ENCODE results near the gene KIAA0232. TPM values are rescaled to one million over a fixed set of nuclear protein-coding genes. Genes with fewer than 3 reads are reported as not detected.
"Not testable (repeated sequence)": the region's sequence is repeated elsewhere in the genome, so short reads cannot be mapped to it uniquely, and the experiment has no call there.

KIAA0232 gene
- total and polyA plus RNA-seq, 4 donors: 8.9 to 34.4 (median 18.5) TPM

GRCh38 chr4:6910960-6911874, 128.7 kb downstream of the KIAA0232 start:
- 56% methylated on average over 15 of the region's 15 CpGs for WGBS

GRCh38 chr4:6911917-6912316, 129.4 kb downstream of the KIAA0232 start:
- not testable (repeated sequence) for H3K9ac ChIP-seq (ENCODE audit: low read depth in 1 of 2, low read length in 2 of 2); H3K9me3 ChIP-seq (ENCODE audit: control insufficient read depth in 4 of 4, low read length in 3 of 4); DNase-seq (ENCODE audit: low spot score); H3K27me3 ChIP-seq (ENCODE audit: control insufficient read depth in 4 of 4, insufficient read depth in 4 of 4, low read length in 3 of 4); H3K4me3 ChIP-seq (ENCODE audit: low read depth in 1 of 3, low read length in 3 of 3); H3K36me3 ChIP-seq (ENCODE audit: control insufficient read depth in 4 of 4, insufficient read depth in 3 of 4, low read depth in 1 of 4, low read length in 3 of 4)
- peak overlapping the region in 1 of 2 donors; percentile 95 for H3K27ac ChIP-seq (ENCODE audit: low read depth in 1 of 2, low read length in 2 of 2)
- WGBS: 81% methylated on average over 10 of the region's 10 CpGs
- peaks cover 6 to 62% (median 42%) of the 10 kb centered on the region in 4 donors for H3K4me1 ChIP-seq (ENCODE audit: control insufficient read depth in 4 of 4, insufficient read depth in 4 of 4, low read length in 3 of 4)

More at GRCh38 chr4:6910960-6911874, 128.7 kb downstream of the KIAA0232 start:
- no peak for DNase-seq (ENCODE audit: low spot score)
- Histone ChIP-seq H3K27ac (ENCODE audit: low read depth in 1 of 2, low read length in 2 of 2) (peak overlapping the region; percentile 95 to 97), H3K9me3 (ENCODE audit: control insufficient read depth in 4 of 4, low read length in 3 of 4) (no peaks in the 10 kb centered on the region), H3K27me3 (ENCODE audit: control insufficient read depth in 4 of 4, insufficient read depth in 4 of 4, low read length in 3 of 4) (no peaks in the 10 kb centered on the region), H3K36me3 (ENCODE audit: control insufficient read depth in 4 of 4, insufficient read depth in 3 of 4, low read depth in 1 of 4, low read length in 3 of 4) (no peaks in the 10 kb centered on the region), H3K4me1 (ENCODE audit: control insufficient read depth in 4 of 4, insufficient read depth in 4 of 4, low read length in 3 of 4) (peaks cover 4 to 58% (median 38%) of the 10 kb centered on the region in 4 donors), H3K9ac (ENCODE audit: low read depth in 1 of 2, low read length in 2 of 2) (peak overlapping the region; percentile 71 to 75), H3K4me3 (ENCODE audit: low read depth in 1 of 3, low read length in 3 of 3) (peak overlapping the region; percentile 77 to 88 (median 85))
- TF ChIP-seq, protein P1, sequence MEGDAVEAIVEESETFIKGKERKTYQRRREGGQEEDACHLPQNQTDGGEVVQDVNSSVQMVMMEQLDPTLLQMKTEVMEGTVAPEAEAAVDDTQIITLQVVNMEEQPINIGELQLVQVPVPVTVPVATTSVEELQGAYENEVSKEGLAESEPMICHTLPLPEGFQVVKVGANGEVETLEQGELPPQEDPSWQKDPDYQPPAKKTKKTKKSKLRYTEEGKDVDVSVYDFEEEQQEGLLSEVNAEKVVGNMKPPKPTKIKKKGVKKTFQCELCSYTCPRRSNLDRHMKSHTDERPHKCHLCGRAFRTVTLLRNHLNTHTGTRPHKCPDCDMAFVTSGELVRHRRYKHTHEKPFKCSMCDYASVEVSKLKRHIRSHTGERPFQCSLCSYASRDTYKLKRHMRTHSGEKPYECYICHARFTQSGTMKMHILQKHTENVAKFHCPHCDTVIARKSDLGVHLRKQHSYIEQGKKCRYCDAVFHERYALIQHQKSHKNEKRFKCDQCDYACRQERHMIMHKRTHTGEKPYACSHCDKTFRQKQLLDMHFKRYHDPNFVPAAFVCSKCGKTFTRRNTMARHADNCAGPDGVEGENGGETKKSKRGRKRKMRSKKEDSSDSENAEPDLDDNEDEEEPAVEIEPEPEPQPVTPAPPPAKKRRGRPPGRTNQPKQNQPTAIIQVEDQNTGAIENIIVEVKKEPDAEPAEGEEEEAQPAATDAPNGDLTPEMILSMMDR (IDR thresholded peaks at IDR 0.05; ENCODE audit: low read depth, low read length, missing input control): no peak
- peak in 1 of 2 donors; percentile 24 for TF ChIP-seq HNF4A (conservative IDR thresholded peaks at IDR 0.05)
- TF ChIP-seq YY1 (IDR thresholded peaks at IDR 0.05): peak; percentile 8

- Histone ChIP-seq H3K9ac (ENCODE audit: low read depth in 1 of 2, low read length in 2 of 2) (peak overlapping the region in 1 of 2 donors; percentile 48), H3K4me1 (ENCODE audit: control insufficient read depth in 4 of 4, insufficient read depth in 4 of 4, low read length in 3 of 4) (peaks cover 9 to 66% (median 46%) of the 10 kb centered on the region in 4 donors), H3K4me3 (ENCODE audit: low read depth in 1 of 3, low read length in 3 of 3) (no peak overlapping the region), H3K27ac (ENCODE audit: low read depth in 1 of 2, low read length in 2 of 2) (peak overlapping the region; percentile 14 to 51), H3K36me3 (ENCODE audit: control insufficient read depth in 4 of 4, insufficient read depth in 3 of 4, low read depth in 1 of 4, low read length in 3 of 4) (no peaks in the 10 kb centered on the region), H3K27me3 (ENCODE audit: control insufficient read depth in 4 of 4, insufficient read depth in 4 of 4, low read length in 3 of 4) (no peaks in the 10 kb centered on the region), H3K9me3 (ENCODE audit: control insufficient read depth in 4 of 4, low read length in 3 of 4) (no peaks in the 10 kb centered on the region)
- TF ChIP-seq, protein P2, sequence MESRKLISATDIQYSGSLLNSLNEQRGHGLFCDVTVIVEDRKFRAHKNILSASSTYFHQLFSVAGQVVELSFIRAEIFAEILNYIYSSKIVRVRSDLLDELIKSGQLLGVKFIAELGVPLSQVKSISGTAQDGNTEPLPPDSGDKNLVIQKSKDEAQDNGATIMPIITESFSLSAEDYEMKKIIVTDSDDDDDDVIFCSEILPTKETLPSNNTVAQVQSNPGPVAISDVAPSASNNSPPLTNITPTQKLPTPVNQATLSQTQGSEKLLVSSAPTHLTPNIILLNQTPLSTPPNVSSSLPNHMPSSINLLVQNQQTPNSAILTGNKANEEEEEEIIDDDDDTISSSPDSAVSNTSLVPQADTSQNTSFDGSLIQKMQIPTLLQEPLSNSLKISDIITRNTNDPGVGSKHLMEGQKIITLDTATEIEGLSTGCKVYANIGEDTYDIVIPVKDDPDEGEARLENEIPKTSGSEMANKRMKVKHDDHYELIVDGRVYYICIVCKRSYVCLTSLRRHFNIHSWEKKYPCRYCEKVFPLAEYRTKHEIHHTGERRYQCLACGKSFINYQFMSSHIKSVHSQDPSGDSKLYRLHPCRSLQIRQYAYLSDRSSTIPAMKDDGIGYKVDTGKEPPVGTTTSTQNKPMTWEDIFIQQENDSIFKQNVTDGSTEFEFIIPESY (IDR thresholded peaks at IDR 0.05): no peak
- TF ChIP-seq MAX (IDR thresholded peaks at IDR 0.05) (no peak), GABPA (IDR thresholded peaks at IDR 0.05 in 1 of 2, conservative IDR thresholded peaks at IDR 0.05 in 1 of 2) (no peak), ATF3 (IDR thresholded peaks at IDR 0.05) (no peak), HNF4G (IDR thresholded peaks at IDR 0.05) (no peak), FOXA1 (IDR thresholded peaks at IDR 0.05) (no peak), RXRA (IDR thresholded peaks at IDR 0.05) (peak in 1 of 2 donors; percentile 51), HNF4A (conservative IDR thresholded peaks at IDR 0.05) (peak; percentile 21 to 47), JUND (IDR thresholded peaks at IDR 0.05) (no peak), FOXA2 (IDR thresholded peaks at IDR 0.05) (peak; percentile 11), RAD21 (IDR thresholded peaks at IDR 0.05) (peak in 1 of 2 donors; percentile 36)
- TF ChIP-seq, protein P3, sequence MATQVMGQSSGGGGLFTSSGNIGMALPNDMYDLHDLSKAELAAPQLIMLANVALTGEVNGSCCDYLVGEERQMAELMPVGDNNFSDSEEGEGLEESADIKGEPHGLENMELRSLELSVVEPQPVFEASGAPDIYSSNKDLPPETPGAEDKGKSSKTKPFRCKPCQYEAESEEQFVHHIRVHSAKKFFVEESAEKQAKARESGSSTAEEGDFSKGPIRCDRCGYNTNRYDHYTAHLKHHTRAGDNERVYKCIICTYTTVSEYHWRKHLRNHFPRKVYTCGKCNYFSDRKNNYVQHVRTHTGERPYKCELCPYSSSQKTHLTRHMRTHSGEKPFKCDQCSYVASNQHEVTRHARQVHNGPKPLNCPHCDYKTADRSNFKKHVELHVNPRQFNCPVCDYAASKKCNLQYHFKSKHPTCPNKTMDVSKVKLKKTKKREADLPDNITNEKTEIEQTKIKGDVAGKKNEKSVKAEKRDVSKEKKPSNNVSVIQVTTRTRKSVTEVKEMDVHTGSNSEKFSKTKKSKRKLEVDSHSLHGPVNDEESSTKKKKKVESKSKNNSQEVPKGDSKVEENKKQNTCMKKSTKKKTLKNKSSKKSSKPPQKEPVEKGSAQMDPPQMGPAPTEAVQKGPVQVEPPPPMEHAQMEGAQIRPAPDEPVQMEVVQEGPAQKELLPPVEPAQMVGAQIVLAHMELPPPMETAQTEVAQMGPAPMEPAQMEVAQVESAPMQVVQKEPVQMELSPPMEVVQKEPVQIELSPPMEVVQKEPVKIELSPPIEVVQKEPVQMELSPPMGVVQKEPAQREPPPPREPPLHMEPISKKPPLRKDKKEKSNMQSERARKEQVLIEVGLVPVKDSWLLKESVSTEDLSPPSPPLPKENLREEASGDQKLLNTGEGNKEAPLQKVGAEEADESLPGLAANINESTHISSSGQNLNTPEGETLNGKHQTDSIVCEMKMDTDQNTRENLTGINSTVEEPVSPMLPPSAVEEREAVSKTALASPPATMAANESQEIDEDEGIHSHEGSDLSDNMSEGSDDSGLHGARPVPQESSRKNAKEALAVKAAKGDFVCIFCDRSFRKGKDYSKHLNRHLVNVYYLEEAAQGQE (IDR thresholded peaks at IDR 0.05): peak; percentile 11
- TF ChIP-seq, protein P1 (IDR thresholded peaks at IDR 0.05; ENCODE audit: low read depth, low read length, missing input control): no peak
- WGBS: 32% methylated on average over 4 of the region's 4 CpGs
- DNase-seq (ENCODE audit: low spot score): no peak
These were observed 129.9 kb downstream of the KIAA0232 start for GRCh38 chr4:6912441-6912840.
